Measurements from ENCODE around the gene ABLIM2.

ABLIM2 gene

GRCh38 chr4:7959078-7959477 is 199.5 kb downstream of the ABLIM2 start:
- TF ChIP-seq CTCF (IDR thresholded peaks at IDR 0.05), result no peak

- TF ChIP-seq CTCF (IDR thresholded peaks at IDR 0.05), result no peak
These were observed 201.5 kb downstream of the ABLIM2 start for GRCh38 chr4:7956934-7957656.

GRCh38 chr4:7956270-7956808 is 202.3 kb downstream of the ABLIM2 start:
- no peak for TF ChIP-seq CTCF (IDR thresholded peaks at IDR 0.05)

- TF ChIP-seq CTCF (IDR thresholded peaks at IDR 0.05), result no peak
These were observed 203.2 kb downstream of the ABLIM2 start for GRCh38 chr4:7955393-7955792.

GRCh38 chr4:7952615-7953014 is 206.0 kb downstream of the ABLIM2 start:
- TF ChIP-seq CTCF (IDR thresholded peaks at IDR 0.05), result no peak

GRCh38 chr4:7950301-7951092 is 208.1 kb downstream of the ABLIM2 start:
- no peak for TF ChIP-seq CTCF (IDR thresholded peaks at IDR 0.05)

GRCh38 chr4:7949759-7950158 is 208.9 kb downstream of the ABLIM2 start:
- no peak for TF ChIP-seq CTCF (IDR thresholded peaks at IDR 0.05)
